ENCODE measurements around the gene MCTP1.

GRCh38 chr5:95184924-95185323, 100.0 kb downstream of the MCTP1 start:
- TF ChIP-seq CTCF (optimal IDR thresholded peaks at IDR 0.05 in 1 of 3, IDR thresholded peaks at IDR 0.05 in 1 of 3, conservative IDR thresholded peaks at IDR 0.05 in 1 of 3; ENCODE audit: extremely low read depth in 1 of 3, insufficient read depth in 2 of 3, low read length in 3 of 3): no peak
- TF ChIP-seq EZH2 (IDR thresholded peaks at IDR 0.05; ENCODE audit: low read length): no peak
